ENCODE measurements around the gene SEPTIN2.
"Not testable (repeated sequence)": the region's sequence is repeated elsewhere in the genome, so short reads cannot be mapped to it uniquely, and the experiment has no call there.

SEPTIN2 gene

DNA sequence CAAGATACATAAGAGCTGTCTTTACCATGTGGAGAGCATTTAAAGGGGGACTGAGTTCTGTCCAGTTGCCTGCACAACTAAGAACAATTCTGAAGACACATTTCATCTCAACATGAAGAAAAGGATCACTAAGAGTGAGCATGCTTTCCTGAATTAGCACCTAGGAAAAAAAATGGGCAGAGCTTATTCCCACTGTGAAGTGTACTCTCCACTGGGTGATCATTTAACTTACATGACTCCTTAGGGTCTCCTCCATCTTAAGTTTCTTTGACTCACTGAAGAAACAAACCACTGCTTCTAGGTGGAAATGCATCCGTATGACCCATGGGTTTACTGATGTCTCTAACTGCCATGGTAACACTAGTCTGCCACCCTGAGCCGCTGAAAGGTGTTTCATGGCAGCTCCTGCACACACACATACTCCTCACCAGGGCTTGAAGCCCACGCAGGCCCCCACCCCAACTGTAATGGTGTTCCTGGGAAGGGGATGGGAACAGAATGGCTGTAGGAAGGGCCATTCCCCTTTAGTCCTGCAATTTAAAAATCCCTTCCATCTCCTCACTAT is 27.3 kb upstream of the SEPTIN2 start:
- DNase-seq: no peak

DNA sequence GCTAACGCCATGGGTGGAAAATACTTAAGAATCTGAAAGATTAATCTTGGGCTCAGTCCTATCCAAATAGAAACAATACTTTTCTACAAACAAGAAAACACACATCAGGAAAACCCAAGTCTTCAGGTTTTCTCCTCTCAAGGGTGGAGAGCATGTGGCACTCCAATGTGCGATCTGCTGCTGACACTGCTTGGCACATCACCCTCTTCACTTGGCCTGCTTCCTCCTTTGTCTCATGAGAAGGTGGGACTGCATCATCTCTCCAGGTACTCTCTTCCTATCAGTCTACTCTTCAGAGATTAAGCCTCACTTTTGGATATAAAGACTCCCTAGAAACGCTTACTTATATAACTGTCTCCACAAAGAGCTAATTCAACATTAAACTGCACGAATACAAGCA is 26.7 kb upstream of the SEPTIN2 start:
- DNase-seq: peak; percentile 23

DNA sequence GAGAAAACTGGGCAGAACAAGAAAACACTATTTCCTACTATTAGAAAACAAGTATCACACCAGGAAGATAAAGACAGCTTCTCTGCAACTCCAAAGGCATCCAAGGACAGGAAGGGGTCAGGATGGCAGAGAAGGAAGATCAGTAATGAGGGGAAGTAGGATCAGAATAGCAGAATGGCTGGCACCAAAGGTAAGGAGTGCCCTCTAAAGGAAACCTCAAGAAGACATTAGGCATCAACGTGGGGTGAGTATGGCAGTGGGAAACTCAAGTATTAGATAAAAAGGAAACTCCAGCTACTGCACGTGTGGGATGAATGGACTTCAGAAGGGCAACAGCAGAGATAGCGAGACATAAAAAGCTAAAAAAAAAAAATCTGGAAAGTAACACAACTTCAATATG is 26.1 kb upstream of the SEPTIN2 start:
- no peak for DNase-seq

DNA sequence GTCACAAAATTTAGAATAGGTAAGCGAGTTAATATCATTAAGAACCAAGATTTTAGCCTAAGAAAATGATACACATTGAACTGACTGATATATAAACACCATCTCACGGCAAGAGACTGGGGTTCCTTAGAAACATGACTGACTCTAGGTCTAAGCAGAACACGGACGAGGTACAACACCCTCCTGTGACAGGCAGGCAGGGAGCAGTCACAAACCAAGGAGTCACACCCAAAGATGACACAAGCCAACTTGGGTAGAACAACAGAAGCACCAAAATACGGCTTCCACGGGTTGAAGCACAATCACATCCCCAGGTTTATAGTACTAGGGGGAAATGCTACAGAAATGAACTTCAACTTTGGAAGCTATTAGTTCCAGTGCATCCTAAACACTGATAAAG is 24.6 kb upstream of the SEPTIN2 start:
- no peak for DNase-seq

DNA sequence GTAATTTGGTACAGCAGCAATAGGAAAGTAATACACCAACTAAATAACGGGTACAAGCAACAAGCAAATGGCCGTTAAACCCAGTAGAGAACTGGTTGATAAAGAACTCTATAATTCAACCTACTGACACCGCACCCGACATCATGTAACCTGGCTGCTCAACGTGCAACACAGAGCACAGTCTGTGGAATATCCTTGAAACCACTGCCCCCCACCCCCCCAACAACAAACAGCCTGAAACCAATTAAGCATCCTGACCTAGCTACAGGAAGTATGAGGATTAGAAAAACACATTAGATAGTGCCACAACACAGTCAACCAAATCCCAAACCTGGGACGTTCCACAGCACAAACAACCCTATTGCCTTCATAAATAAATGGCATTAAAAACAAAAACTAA is 23.7 kb upstream of the SEPTIN2 start:
- DNase-seq: no peak

DNA sequence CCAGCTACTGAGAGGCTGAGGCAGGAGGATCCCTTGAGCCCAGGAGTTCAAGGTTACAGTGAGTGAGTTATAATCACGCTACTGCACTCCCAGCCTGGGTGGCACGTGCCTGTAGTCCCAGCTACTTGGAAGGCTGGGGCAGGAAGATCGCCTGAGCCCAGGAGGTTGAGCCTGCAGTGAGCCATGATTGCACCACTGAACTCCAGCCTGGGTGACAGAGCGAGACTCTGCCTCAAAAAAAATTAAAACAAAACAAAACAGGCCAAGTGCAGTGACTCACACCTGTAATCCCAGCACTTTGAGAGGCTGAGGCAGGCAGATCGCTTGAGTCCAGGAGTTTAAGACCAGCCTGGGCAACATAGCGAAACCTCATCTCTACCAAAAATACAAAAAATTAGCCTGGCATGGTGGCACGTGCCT is 22.3 kb upstream of the SEPTIN2 start:
- DNase-seq: not testable (repeated sequence)

DNA sequence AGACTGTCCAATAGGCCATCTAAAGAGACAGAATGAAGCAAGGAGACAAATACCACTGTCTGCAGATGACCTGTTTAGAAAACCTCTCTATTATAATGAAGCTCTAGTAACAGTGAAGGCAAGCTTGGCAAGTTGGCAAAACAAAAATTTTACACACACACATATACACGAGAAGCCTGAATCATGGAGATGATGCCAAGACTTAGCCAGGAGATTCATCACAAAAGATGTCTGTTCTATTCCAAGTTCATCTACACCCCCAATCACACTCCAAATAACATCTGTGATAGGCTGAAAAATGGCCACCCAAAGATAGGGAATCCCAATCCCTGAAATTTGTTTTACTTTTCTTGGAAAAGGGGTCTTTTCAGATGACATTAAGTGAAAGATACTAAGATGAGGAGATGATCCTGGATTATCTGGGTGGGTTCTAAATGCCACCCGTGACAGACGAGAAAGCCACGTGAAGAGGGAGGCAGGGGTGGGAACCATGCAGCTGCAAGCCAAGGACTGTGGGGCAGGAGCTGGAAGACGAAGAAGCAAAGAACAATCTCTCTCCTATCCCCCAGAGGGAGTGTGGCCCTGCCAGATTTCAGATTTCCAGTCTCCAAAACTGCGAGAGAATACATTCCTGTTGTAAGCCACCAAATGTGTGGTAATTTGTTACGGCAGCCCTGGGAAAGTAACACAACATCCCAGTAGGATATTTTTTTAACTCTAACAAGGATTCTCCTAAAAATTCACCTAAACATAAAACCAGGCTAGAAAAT is 20.2 kb upstream of the SEPTIN2 start:
- no peak for DNase-seq

DNA sequence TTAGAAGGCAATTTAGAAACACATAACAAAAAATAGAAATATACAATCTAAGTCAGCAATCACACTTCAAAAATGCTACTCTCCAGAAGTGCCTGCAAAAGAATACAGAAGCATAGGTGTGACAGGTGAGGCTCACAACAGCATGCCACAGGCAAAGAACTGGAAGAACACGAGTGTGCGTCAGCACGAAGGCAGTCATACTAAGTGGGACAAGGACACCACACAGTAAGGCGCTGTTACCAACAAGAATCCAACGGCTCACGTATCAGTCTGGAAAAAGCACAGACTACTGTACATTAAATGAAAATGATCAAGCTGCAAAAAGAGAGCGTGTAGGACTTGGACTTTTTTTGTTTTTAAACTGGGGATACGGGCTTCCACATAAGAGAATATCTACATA is 19.0 kb upstream of the SEPTIN2 start:
- no peak for DNase-seq

DNA sequence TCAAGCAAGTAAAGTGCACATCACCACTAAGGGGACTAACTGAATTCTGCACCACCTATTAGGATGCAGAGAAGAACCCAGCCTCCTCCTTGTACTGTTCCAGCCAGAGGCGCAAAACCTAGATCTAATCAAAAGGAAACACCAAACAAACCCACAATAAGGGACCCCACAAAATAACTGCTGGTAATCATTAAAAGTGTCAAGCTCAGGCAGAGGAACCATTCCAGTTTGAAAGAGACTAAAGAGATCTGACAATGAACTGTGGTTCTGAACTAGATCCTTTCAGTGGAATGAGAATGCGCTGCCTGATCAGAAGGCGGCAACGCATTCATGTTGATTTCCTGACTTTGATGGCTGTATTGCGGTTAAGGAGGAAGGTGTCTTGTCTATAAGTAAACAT is 17.1 kb upstream of the SEPTIN2 start:
- DNase-seq: no peak

DNA sequence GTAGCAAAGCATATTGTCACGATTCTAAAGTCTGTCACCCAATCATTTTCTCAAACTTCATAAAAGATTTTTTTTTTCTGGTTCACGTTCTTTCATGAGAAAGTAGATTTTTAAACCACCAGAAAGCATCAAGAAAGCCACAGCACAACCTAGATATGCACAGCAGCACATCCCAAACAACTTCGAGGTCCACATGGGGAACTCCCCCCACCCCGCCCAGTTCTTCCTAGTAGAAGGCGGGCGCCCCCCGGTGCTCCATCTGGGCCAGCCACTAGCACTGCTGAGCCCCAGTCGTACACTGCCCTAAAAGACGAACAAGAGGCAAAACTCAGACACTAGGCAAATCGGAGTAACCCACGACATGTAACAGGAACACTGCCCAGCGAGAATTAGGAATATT is 15.7 kb upstream of the SEPTIN2 start:
- no peak for DNase-seq

DNA sequence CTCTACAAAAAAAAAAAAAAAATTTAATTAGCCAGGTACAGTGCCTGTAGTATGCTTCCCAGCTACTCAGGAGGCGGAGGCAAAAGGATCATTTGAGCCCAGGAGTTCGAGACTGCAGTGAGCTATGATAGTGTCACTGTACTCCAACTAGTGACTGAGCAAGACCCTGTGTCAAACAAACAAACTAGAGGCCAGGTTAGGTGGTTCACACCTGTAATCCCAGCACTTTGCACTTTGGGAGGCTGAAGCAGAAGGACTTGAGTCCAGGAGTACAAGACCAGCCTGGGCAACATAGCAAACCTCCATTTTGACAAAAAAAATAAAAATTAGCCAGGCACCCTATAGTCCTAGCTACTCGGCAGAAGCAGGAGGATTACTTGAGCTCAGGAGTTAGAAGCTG is 13.6 kb upstream of the SEPTIN2 start:
- DNase-seq: no peak

DNA sequence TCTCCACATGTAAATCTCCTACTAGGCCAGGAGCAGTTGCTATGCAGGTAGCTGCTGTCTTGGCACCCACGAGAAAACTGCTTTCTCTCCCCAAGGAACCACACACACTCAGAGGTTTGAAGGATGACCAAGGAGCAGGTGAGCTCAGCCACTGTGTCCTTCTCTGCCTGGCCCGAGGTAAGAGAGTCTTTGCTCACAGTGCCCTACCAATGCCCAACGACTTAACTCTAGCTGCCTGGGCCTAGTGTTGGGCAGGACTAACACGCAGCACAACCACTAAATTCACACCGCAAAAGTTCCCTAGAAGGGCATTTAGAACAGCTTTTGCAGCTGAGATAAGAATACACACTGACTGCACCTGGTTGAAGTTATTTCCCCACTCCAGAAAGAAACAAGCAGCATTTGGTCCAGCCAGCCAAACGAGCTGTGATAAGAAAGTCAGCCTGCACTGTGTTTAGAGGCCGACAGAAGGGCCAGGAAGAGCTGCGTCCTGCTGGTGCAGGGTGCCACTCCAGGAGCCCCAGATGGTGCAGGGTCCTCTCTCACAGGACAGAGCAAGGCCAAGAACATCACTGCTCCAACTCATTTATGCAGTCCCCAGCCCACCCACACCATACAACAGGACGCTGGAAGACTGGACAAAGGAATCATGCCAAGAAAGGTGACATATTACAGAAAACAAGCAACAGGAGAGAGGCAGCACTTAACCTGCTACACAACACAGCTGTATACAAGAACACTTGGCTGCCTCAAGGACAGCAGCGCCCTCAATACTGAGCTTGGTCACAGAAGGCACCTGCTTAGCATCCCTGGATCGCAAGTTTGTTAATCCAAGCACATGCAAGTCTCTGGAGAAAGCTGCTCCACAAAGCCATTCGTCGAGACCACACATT is 12.7 kb upstream of the SEPTIN2 start:
- no peak for DNase-seq

DNA sequence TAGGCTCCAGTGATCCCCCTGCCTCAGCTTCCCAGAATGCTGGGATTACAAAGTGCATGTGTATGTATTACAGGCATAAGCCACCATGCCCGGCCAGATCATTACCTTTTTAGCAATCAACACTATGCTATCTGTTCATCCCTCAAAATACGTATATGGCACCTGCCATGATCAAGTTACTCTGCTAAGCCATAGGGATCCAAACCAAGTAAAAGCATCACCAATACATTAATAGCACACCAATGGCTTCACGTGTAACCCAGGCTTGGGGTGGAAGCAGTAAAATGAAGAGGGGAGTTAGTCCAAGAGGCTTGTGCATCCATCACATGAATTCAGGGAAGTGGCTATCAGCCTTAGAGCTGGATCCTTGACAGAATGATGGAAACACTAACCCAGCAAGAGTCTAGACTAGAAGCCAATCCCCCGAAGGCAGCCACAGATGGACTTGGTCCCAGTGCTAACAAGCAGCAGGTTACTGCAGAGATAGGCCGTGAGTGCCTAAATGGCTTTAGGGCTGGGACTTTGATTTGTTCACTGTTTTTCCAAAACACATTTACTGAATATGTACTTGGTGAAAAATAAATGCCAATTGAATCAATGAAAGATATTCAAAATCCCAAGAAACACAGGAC is 11.6 kb upstream of the SEPTIN2 start:
- no peak for DNase-seq

DNA sequence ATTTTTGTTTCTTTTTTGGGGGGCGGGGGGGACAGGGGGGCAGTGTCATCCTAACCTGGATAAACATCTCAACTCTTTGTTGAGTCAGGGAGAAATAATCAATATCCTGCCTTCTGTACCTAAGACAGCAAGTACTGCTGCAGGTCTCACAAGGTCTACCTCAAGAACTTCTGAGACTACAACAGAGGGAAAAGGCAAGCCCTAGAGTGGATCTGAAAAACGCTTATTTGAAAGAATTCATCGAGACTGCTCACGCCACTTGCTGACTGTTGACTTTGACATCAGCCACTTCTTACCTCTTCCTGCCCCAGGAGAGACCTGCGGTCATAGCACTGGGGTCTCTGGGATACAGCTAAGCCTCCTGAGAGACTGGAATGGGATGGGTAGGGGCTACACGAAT is 8.7 kb upstream of the SEPTIN2 start:
- DNase-seq: no peak

DNA sequence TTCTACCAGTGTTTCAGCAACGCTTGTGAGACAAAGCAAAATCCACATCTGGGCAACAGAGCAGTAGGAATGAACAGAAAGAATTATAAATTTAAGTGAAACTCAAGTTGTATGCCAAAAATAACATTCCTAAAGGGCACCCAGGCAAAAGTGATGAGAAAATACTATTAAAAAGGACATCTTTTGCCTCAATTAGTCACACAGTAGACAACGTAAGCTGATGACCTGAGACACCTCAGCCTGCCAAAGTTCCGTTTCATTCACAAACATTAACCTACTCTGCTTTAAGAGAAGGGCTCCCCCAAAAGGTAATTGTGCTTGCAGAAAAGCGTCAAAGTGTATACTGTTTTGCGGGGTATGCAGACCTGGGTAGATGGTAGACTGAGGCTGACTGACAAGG is 7.5 kb upstream of the SEPTIN2 start:
- no peak for DNase-seq

DNA sequence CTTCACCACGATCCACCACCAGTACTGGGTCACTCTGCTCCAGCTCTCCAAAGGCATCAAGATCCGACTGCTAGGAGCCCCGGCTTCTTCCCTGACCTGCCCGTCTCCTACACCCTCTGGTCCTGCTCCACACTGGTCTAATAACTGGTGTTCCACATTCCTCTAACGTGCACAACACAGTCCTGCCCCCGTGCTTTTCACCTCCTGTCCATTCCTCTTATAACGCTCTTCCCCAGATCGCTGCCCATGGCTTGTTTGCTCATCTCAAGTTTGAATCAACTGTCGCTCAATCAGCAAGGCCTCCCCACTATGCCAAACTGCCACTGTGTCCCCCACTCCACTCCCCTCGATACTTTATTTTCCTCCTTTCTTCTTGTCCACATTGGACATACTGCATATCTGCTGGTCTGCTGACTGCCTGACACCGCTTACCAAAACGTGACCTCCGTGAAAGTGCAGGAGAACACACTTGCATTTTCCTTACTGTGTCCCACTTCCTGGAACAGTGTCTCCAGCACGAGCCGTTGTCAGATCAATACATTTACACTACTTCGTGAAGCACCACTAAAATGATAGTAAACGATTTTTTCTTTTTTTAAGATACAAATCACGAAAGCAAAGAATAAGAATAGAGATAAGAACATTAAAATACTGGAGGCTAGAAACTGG is 6.8 kb upstream of the SEPTIN2 start:
- DNase-seq: no peak

DNA sequence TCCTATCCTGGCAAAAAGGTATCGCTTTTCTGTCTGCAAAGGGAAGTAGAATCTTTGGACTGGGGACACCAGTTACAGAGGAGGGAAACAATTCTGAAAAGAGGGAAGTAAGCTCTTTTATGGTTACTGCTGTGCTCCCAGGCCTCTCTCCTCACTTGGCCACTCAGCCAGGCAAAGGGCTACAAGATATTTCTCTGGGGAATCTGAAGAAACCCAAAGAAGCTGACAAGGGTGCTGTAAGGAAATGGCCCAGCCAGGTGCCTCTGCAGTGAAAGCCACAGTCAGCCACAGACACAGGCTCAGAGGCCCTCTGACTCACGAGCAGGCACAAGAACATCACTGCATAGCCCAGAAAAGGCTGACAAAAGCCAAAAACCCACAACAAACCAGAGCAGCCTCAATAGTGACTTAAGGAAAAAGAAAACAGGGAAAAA is 6.0 kb upstream of the SEPTIN2 start:
- peak; percentile 41 for DNase-seq

DNA sequence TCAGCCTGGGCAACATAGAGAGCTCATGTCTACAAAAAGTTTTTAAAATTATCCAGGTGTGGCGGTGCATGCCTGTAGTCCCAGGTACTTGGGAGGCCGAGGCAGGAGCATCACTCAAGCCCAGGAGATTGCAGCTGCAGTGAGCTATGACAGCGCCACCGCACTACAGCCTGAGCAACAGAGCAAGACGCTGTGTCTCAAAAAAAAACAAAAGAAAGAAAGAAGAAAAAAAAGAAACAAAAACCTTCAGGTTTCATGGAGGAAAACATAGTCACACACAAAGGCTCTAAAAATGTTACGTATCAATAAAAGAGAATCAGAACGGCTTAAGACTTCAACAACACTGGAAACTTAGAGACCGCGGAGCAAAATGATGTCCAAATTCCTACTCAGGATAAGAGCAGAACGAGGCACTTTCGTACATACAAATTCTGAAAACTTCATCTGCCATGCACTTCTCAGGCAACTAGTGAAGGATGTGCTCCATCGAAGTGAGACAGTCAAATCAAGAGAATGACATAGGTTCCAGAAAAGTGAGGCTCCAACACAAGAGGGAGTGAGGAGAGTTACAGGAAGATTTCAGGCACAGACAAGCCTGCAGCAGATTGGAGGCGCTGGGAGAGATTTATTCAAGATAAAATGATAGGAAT is 4.7 kb upstream of the SEPTIN2 start:
- DNase-seq: no peak

DNA sequence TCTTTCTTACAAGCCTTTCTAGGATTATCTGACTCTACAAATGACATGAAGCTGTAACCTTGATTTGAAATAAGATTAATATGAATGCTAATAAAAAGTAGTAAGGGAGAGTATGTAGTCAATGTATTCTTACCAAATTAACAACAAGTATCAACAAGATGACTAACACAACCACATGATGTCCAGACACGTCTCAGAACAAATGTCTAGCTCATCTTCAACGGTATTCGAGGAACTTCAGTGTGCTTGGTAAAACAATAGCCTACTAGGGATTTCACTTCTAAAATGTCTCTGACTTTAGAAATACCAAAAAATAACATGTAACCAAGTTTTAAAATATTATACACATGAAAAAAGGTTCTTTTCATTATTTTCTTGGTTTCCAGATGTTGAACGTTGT is 3.6 kb upstream of the SEPTIN2 start:
- peak; percentile 47 for DNase-seq

DNA sequence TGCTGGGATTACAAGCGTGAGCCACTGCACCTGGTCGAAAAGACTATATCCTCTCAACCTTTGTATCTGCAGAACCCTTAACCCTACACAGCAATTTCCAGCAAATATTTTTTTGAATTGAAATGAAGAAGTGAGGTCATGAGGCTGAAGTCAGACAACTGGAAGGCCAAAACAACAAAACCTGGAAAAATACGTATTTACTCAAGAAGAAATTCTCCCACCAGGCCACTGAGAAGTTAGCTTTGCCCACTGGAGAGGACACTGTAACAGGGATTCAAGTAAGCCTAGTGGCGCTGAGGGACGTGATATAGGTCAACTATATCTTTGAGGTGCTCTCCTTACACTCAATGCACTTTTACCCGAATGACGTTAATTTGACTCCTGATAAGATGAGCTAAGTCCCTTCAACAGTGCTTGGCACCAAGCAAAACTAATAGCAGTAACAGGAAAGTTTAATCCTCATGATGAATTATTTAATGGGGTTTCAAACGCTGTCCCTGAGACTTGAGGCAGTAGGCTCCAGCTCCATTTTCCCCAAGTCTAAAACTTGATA is 2.1 kb upstream of the SEPTIN2 start:
- no peak for DNase-seq

DNA sequence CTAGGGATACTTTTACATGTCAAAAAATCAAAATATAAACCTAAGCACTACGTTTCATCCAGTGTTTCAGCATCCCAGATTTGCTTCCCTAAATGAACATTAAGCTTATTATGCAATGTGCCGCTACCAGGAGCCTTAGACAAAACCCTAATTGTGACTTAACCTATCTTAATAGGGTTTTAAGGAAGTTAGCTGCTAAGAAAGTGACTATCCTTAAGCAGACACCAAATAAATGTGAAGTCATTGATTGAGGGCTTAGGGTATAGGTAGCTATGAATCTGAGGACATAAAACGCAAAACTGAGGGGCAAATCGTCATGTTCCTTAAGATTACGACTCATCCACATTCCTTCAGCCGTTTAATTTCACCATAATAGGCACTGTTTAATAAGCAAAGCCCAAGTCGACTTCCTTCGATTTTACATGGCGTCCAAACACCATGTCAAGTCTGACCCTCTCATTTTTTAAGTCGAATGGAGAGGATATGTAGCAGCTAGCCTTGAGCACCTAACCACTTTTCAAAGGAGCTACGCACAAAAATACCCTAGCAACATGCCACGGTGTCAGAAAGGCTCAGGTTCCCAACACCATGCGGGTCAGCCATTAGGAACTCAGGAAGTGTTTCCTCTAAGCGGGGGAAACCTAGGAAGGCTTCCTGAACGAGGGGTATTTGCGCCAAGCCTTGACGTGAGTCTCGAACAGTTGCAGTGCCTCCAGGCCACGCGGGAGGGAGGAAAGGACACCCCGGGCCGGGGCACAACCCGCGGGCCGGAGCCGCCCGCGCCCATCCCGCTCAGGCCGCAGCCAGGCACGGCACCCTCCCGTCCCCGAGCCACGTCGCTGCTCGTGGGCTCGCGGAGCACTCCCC is 1.3 kb upstream of the SEPTIN2 start:
- DNase-seq: peak; percentile 80
